NT2/D1 (cell line): ENCODE results near the gene ERBB4.

Source experiments
- SUZ12 ChIP-seq: IDR thresholded peaks from 2 replicates; pipeline ENCODE4 v1.6.1; 2011; ENCODE audit not compliant: insufficient read length, insufficient read depth; ENCODE audit errors: extremely low read depth
- YY1 ChIP-seq: IDR thresholded peaks from 2 replicates; pipeline ENCODE4 v1.6.1; 2011; ENCODE audit not compliant: insufficient read length, insufficient read depth
- ZNF274 ChIP-seq: IDR thresholded peaks from 2 replicates; pipeline ENCODE4 v1.6.1; 2011; ENCODE audit warnings: mild to moderate bottlenecking, low read depth, low read length

DNA sequence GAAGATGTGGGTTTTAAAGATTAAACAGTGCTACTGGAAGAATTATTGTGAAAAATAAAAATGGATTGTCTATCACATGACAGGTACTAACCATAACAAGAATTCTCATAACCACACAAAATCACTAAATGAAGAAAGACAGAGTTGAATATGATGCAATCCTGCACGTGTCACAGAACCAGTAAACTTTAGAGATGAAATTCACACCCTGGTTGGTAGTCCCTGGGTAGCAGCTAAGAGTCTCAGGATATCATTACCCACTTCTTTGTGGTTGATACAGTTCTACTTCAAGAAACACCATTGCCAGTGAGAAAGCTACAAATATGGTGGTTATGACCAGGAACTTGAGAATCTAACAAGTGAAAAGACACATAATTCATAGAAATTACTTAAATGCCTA, 450.2 kb downstream of the ERBB4 start:
- TF ChIP-seq YY1 (no peak), SUZ12 (no peak), ZNF274 (no peak)
